ENCODE data around the gene TOMM40. TPM values are rescaled to one million over a fixed set of nuclear protein-coding genes. Genes with fewer than 3 reads are reported as not detected.

Gene TOMM40
- total and polyA plus RNA-seq, 9 of the 15 experiments (the other 6 are each of a cell fraction or from before 2014, with no cell fraction given), result 0.89 to 290 (median 160) TPM

DNA sequence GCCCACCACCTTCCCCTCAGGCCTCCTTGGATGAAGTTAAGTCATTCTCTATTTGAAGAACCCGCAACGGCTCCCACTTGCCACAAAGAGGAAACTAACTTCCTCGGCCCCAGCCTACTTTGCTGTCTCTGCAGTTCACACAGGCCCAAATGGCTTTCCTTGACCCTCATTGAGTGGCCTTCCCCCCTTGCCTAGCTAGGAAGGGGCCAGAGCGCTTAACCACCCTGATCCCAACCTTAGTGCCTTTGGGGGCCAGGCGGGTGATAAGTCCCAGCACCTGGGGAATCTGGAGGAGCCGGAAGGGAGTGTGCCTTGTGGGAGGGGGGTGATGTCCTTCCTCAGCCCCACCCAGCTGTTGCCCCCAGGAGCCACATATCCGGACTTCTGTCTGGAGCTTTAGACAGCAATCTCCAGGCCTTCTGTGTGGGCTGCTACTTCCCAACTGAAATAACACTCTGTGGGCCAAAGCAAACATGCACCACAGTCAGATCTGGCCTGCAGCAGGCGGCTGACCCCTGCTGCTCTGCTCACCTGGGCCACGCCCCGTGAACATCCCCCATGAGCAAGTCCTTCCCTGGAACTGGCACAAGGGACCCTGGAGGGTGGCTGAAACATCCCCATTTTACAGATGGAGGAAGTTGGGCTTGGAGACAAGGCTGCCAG, 34.5 kb upstream of the TOMM40 start (continued):
- TF ChIP-seq, protein P1, sequence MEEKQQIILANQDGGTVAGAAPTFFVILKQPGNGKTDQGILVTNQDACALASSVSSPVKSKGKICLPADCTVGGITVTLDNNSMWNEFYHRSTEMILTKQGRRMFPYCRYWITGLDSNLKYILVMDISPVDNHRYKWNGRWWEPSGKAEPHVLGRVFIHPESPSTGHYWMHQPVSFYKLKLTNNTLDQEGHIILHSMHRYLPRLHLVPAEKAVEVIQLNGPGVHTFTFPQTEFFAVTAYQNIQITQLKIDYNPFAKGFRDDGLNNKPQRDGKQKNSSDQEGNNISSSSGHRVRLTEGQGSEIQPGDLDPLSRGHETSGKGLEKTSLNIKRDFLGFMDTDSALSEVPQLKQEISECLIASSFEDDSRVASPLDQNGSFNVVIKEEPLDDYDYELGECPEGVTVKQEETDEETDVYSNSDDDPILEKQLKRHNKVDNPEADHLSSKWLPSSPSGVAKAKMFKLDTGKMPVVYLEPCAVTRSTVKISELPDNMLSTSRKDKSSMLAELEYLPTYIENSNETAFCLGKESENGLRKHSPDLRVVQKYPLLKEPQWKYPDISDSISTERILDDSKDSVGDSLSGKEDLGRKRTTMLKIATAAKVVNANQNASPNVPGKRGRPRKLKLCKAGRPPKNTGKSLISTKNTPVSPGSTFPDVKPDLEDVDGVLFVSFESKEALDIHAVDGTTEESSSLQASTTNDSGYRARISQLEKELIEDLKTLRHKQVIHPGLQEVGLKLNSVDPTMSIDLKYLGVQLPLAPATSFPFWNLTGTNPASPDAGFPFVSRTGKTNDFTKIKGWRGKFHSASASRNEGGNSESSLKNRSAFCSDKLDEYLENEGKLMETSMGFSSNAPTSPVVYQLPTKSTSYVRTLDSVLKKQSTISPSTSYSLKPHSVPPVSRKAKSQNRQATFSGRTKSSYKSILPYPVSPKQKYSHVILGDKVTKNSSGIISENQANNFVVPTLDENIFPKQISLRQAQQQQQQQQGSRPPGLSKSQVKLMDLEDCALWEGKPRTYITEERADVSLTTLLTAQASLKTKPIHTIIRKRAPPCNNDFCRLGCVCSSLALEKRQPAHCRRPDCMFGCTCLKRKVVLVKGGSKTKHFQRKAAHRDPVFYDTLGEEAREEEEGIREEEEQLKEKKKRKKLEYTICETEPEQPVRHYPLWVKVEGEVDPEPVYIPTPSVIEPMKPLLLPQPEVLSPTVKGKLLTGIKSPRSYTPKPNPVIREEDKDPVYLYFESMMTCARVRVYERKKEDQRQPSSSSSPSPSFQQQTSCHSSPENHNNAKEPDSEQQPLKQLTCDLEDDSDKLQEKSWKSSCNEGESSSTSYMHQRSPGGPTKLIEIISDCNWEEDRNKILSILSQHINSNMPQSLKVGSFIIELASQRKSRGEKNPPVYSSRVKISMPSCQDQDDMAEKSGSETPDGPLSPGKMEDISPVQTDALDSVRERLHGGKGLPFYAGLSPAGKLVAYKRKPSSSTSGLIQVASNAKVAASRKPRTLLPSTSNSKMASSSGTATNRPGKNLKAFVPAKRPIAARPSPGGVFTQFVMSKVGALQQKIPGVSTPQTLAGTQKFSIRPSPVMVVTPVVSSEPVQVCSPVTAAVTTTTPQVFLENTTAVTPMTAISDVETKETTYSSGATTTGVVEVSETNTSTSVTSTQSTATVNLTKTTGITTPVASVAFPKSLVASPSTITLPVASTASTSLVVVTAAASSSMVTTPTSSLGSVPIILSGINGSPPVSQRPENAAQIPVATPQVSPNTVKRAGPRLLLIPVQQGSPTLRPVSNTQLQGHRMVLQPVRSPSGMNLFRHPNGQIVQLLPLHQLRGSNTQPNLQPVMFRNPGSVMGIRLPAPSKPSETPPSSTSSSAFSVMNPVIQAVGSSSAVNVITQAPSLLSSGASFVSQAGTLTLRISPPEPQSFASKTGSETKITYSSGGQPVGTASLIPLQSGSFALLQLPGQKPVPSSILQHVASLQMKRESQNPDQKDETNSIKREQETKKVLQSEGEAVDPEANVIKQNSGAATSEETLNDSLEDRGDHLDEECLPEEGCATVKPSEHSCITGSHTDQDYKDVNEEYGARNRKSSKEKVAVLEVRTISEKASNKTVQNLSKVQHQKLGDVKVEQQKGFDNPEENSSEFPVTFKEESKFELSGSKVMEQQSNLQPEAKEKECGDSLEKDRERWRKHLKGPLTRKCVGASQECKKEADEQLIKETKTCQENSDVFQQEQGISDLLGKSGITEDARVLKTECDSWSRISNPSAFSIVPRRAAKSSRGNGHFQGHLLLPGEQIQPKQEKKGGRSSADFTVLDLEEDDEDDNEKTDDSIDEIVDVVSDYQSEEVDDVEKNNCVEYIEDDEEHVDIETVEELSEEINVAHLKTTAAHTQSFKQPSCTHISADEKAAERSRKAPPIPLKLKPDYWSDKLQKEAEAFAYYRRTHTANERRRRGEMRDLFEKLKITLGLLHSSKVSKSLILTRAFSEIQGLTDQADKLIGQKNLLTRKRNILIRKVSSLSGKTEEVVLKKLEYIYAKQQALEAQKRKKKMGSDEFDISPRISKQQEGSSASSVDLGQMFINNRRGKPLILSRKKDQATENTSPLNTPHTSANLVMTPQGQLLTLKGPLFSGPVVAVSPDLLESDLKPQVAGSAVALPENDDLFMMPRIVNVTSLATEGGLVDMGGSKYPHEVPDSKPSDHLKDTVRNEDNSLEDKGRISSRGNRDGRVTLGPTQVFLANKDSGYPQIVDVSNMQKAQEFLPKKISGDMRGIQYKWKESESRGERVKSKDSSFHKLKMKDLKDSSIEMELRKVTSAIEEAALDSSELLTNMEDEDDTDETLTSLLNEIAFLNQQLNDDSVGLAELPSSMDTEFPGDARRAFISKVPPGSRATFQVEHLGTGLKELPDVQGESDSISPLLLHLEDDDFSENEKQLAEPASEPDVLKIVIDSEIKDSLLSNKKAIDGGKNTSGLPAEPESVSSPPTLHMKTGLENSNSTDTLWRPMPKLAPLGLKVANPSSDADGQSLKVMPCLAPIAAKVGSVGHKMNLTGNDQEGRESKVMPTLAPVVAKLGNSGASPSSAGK (IDR thresholded peaks at IDR 0.05), result no peak
- TF ChIP-seq, protein P2, sequence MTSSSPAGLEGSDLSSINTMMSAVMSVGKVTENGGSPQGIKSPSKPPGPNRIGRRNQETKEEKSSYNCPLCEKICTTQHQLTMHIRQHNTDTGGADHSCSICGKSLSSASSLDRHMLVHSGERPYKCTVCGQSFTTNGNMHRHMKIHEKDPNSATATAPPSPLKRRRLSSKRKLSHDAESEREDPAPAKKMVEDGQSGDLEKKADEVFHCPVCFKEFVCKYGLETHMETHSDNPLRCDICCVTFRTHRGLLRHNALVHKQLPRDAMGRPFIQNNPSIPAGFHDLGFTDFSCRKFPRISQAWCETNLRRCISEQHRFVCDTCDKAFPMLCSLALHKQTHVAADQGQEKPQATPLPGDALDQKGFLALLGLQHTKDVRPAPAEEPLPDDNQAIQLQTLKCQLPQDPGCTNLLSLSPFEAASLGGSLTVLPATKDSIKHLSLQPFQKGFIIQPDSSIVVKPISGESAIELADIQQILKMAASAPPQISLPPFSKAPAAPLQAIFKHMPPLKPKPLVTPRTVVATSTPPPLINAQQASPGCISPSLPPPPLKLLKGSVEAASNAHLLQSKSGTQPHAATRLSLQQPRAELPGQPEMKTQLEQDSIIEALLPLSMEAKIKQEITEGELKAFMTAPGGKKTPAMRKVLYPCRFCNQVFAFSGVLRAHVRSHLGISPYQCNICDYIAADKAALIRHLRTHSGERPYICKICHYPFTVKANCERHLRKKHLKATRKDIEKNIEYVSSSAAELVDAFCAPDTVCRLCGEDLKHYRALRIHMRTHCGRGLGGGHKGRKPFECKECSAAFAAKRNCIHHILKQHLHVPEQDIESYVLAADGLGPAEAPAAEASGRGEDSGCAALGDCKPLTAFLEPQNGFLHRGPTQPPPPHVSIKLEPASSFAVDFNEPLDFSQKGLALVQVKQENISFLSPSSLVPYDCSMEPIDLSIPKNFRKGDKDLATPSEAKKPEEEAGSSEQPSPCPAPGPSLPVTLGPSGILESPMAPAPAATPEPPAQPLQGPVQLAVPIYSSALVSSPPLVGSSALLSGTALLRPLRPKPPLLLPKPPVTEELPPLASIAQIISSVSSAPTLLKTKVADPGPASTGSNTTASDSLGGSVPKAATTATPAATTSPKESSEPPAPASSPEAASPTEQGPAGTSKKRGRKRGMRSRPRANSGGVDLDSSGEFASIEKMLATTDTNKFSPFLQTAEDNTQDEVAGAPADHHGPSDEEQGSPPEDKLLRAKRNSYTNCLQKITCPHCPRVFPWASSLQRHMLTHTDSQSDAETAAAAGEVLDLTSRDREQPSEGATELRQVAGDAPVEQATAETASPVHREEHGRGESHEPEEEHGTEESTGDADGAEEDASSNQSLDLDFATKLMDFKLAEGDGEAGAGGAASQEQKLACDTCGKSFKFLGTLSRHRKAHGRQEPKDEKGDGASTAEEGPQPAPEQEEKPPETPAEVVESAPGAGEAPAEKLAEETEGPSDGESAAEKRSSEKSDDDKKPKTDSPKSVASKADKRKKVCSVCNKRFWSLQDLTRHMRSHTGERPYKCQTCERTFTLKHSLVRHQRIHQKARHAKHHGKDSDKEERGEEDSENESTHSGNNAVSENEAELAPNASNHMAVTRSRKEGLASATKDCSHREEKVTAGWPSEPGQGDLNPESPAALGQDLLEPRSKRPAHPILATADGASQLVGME (CRISPR knock-in tag; IDR thresholded peaks at IDR 0.05), result no peak
- TF ChIP-seq, protein P3, sequence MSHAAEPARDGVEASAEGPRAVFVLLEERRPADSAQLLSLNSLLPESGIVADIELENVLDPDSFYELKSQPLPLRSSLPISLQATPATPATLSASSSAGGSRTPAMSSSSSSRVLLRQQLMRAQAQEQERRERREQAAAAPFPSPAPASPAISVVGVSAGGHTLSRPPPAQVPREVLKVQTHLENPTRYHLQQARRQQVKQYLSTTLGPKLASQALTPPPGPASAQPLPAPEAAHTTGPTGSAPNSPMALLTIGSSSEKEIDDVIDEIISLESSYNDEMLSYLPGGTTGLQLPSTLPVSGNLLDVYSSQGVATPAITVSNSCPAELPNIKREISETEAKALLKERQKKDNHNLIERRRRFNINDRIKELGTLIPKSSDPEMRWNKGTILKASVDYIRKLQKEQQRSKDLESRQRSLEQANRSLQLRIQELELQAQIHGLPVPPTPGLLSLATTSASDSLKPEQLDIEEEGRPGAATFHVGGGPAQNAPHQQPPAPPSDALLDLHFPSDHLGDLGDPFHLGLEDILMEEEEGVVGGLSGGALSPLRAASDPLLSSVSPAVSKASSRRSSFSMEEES (CRISPR knock-in tag; IDR thresholded peaks at IDR 0.05), result no peak
- no peak for TF ChIP-seq ZNF695 (CRISPR knock-in tag; IDR thresholded peaks at IDR 0.05)
- no peak for TF ChIP-seq BMI1 (IDR thresholded peaks at IDR 0.05; ENCODE audit: low read length)
- no peak for TF ChIP-seq EWSR1 (IDR thresholded peaks at IDR 0.05; ENCODE audit: borderline replicate concordance, low read depth, partially characterized antibody)
- no peak for TF ChIP-seq CEBPB (tag; IDR thresholded peaks at IDR 0.05)
- no peak for TF ChIP-seq KDM1A (IDR thresholded peaks at IDR 0.05)

All from K562 (cell line).